Smooth muscle cell (in vitro differentiated cells): Measurements from ENCODE around the gene INPP4B. TPM values are rescaled to one million over a fixed set of nuclear protein-coding genes. Genes with fewer than 3 reads are reported as not detected.

Source experiments
- DNase-seq: peaks from one replicate; lab custom pipeline; 2025; ENCODE audit not compliant: unreplicated experiment; lab: John Stamatoyannopoulos, UW
- H2AFZ ChIP-seq: fragments of 200-600 bp; sonication (generic); 2 replicates; pipeline ENCODE4 v1.6.0; 2016; ENCODE audit warnings: antibody characterized with exemption, low read depth, mild to moderate bottlenecking
- H3F3A ChIP-seq: fragments of 200-600 bp; sonication (generic); 2 replicates; pipeline ENCODE4 v1.6.0; 2017; ENCODE audit warnings: antibody characterized with exemption, low read depth
- H3K27ac ChIP-seq: fragments of 200-600 bp; sonication (generic); 2 replicates; pipeline ENCODE4 v1.5.1; 2016; ENCODE audit warnings: low read depth, mild to moderate bottlenecking
- H3K27me3 ChIP-seq: fragments of 200-600 bp; sonication (generic); 2 replicates; pipeline ENCODE4 v1.6.1; 2016; ENCODE audit warnings: low read depth, mild to moderate bottlenecking
- H3K36me3 ChIP-seq: fragments of 200-600 bp; sonication (generic); 2 replicates; pipeline ENCODE4 v1.5.1; 2016; ENCODE audit warnings: low read depth
- H3K4me1 ChIP-seq: fragments of 200-600 bp; sonication (generic); 2 replicates; pipeline ENCODE4 v1.5.1; 2016; ENCODE audit warnings: low read depth
- H3K4me2 ChIP-seq: fragments of 200-600 bp; sonication (generic); 2 replicates; pipeline ENCODE4 v1.6.0; 2016; ENCODE audit warnings: mild to moderate bottlenecking
- H3K4me3 ChIP-seq: fragments of 200-600 bp; sonication (generic); 2 replicates; pipeline ENCODE4 v1.5.1; 2016; ENCODE audit warnings: mild to moderate bottlenecking
- H3K79me2 ChIP-seq: fragments of 200-600 bp; sonication (generic); 2 replicates; pipeline ENCODE4 v1.6.0; 2016; ENCODE audit warnings: low read depth, mild to moderate bottlenecking
- H3K9ac ChIP-seq: fragments of 200-600 bp; sonication (generic); 2 replicates; pipeline ENCODE4 v1.6.0; 2016; ENCODE audit warnings: low read depth
- H3K9me3 ChIP-seq: fragments of 200-600 bp; sonication (generic); replicated peaks from 2 replicates; pipeline ENCODE4 v1.5.1; 2016; ENCODE audit warnings: low read depth
- H4K20me1 ChIP-seq: fragments of 200-600 bp; sonication (generic); 2 replicates; pipeline ENCODE4 v1.6.0; 2016; ENCODE audit warnings: low read depth
- CTCF ChIP-seq: fragments of 200-600 bp; sonication (generic); IDR thresholded peaks from 2 replicates; pipeline ENCODE4 v1.5.1; 2017; ENCODE audit warnings: borderline replicate concordance, mild to moderate bottlenecking, antibody characterized with exemption; ENCODE audit not compliant: insufficient read depth, poor library complexity, severe bottlenecking
- WGBS: methylation state at CpG from one replicate; pipeline ENCODE4 v1.1.7; 2016; ENCODE audit warnings: low lambda C conversion rate; 5-methylcytosine and 5-hydroxymethylcytosine counted together
- polyA plus RNA-seq: library from polyadenylated mRNA; unstranded; fragments of >200 nt; fragmentation: Nextera tagmentation; extraction: Ambion mirVana; gene quantifications from 2 replicates; pipeline ENCODE4 v1.2.1, GENCODE V29; 2016
- total RNA-seq: library from RNA; depleted of rRNA; stranded (reverse); fragments of >200 nt; gene quantifications from 2 replicates; pipeline ENCODE4 v1.2.3, GENCODE V29; 2014

The INPP4B gene
- total and polyA plus RNA-seq, 2 experiments from 2014 or later = 2.0 to 10.9 TPM

- no peaks in the 10 kb centered on the region for H3K36me3 ChIP-seq
- H3F3A ChIP-seq = no peaks in the 10 kb centered on the region
- H3K9me3 ChIP-seq = no peaks in the 10 kb centered on the region
- DNase-seq = no peak
- H3K79me2 ChIP-seq = no peaks in the 10 kb centered on the region
- no peak overlapping the region for H3K4me3 ChIP-seq
- WGBS = 80% methylated on average over 2 of the region's 2 CpGs
- peaks cover 4% of the 10 kb centered on the region for H3K4me1 ChIP-seq
- no peak for TF ChIP-seq CTCF
- H3K27ac ChIP-seq = no peak overlapping the region
- H4K20me1 ChIP-seq = no peaks in the 10 kb centered on the region
- H2AFZ ChIP-seq = no peak overlapping the region
- no peaks in the 10 kb centered on the region for H3K27me3 ChIP-seq
- H3K9ac ChIP-seq = no peak overlapping the region
- H3K4me2 ChIP-seq = no peak overlapping the region
Observed at GRCh38 chr4:142449771-142450373, 396.2 kb downstream of the INPP4B start.

GRCh38 chr4:142447009-142447408 lies 399.1 kb downstream of the INPP4B start:
- H4K20me1 ChIP-seq = no peaks in the 10 kb centered on the region
- no peaks in the 10 kb centered on the region for H3F3A ChIP-seq
- no peaks in the 10 kb centered on the region for H3K27me3 ChIP-seq
- no peaks in the 10 kb centered on the region for H3K79me2 ChIP-seq
- H3K27ac ChIP-seq = no peak overlapping the region
- H3K4me3 ChIP-seq = no peak overlapping the region
- DNase-seq = no peak
- no peak overlapping the region for H3K9ac ChIP-seq
- no peaks in the 10 kb centered on the region for H3K9me3 ChIP-seq
- no peak overlapping the region for H3K4me2 ChIP-seq
- H2AFZ ChIP-seq = no peak overlapping the region
- H3K36me3 ChIP-seq = no peaks in the 10 kb centered on the region
- WGBS = 89% methylated on average over 3 of the region's 3 CpGs
- no peaks in the 10 kb centered on the region for H3K4me1 ChIP-seq
- TF ChIP-seq CTCF = no peak

- Histone ChIP-seq H3K4me2 (no peak overlapping the region), H3K9me3 (no peaks in the 10 kb centered on the region), H3K36me3 (no peaks in the 10 kb centered on the region), H2AFZ (no peak overlapping the region), H4K20me1 (no peaks in the 10 kb centered on the region), H3K4me3 (no peak overlapping the region), H3K27ac (no peak overlapping the region), H3K4me1 (no peaks in the 10 kb centered on the region), H3K27me3 (no peaks in the 10 kb centered on the region), H3K9ac (no peak overlapping the region), H3K79me2 (no peaks in the 10 kb centered on the region), H3F3A (no peaks in the 10 kb centered on the region)
- WGBS = 98% methylated on average over 5 of the region's 5 CpGs
- DNase-seq = no peak
- no peak for TF ChIP-seq CTCF
Observed at GRCh38 chr4:142443469-142443868, 402.6 kb downstream of the INPP4B start.

GRCh38 chr4:142440093-142440492 lies 406.0 kb downstream of the INPP4B start:
- H3F3A ChIP-seq = no peaks in the 10 kb centered on the region
- H3K4me1 ChIP-seq = no peaks in the 10 kb centered on the region
- H3K9ac ChIP-seq = no peak overlapping the region
- H3K4me3 ChIP-seq = no peak overlapping the region
- 76% methylated on average over 2 of the region's 2 CpGs for WGBS
- H3K36me3 ChIP-seq = no peaks in the 10 kb centered on the region
- no peak overlapping the region for H3K4me2 ChIP-seq
- H3K27me3 ChIP-seq = no peaks in the 10 kb centered on the region
- no peaks in the 10 kb centered on the region for H3K79me2 ChIP-seq
- no peaks in the 10 kb centered on the region for H4K20me1 ChIP-seq
- H2AFZ ChIP-seq = no peak overlapping the region
- DNase-seq = no peak
- H3K9me3 ChIP-seq = no peaks in the 10 kb centered on the region
- no peak for TF ChIP-seq CTCF
- H3K27ac ChIP-seq = no peak overlapping the region
